HG03064 (cell line): ENCODE measurements around the gene D2HGDH.
"Not testable (repeated sequence)": the region's sequence is repeated elsewhere in the genome, so short reads cannot be mapped to it uniquely, and the experiment has no call there.

Experiments used
- ATAC-seq: cut with Tn5 transposase; IDR thresholded peaks from one replicate; pipeline ENCODE4 v1.9.1; 2021; ENCODE audit warnings: low read depth; ENCODE audit not compliant: unreplicated experiment

Gene D2HGDH

GRCh38 chr2:241782053-241782452, 47.6 kb downstream of the D2HGDH start:
- ATAC-seq, result not testable (repeated sequence)

DNA sequence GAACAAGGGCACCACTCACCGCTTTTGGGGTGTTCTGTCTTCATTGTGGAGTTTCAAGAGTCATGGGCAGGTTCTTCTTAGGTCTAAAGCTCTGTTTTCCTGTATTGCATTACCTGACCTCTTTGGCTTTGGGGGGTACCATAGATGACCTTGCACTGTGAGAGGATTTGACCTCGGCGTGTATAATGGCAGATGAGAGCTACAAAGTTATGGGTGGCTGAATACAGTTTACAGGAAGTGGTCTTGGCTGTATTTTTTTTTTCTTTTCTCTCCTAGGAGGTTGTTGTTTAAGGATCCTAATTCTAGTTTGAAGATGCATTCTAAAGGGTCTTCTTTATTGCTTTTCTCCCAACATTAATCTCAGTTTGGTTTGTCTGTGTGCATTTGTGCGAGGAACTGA, 53.7 kb downstream of the D2HGDH start:
- ATAC-seq, result no peak

DNA sequence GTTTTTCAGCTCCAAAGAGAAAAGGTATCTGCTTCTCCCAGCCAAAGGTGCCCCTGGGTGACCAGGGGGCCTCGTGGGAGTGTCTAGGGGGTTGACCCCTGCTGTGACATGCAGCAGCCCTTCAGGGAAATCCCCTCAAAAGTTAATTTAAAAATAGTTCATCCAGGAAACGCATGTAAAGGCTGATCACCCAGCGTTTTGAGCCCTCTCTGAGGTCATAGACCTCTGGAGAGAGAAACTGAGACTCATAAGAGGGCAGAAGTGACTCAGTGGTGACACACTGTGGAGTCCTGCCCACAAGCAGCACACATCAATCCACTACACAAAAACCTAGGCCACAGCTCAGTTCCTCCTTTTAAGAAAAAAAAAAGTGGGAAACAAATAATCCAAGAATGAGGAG, 54.1 kb downstream of the D2HGDH start:
- no peak for ATAC-seq

DNA sequence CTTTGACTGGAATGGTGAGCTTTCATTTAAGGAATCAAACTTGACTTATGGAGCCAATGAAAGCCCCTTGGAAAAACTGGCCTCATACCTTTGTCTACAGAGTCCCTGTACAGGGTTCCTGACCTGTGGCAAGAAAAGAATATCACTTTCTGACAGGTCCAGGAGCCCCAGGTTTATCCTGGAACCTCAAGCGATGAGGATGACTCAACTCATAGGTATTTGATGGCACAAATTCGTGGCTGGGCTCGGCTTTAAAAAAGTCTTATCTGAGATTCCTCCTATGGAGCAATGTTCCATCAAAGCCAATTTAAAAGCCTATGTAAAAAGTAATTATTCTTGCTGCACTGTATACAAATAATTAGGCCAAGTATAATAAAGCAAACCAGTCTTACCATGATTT, 57.0 kb downstream of the D2HGDH start:
- ATAC-seq, result not testable (repeated sequence)

GRCh38 chr2:241793385-241793784, 59.0 kb downstream of the D2HGDH start:
- ATAC-seq, result no peak

DNA sequence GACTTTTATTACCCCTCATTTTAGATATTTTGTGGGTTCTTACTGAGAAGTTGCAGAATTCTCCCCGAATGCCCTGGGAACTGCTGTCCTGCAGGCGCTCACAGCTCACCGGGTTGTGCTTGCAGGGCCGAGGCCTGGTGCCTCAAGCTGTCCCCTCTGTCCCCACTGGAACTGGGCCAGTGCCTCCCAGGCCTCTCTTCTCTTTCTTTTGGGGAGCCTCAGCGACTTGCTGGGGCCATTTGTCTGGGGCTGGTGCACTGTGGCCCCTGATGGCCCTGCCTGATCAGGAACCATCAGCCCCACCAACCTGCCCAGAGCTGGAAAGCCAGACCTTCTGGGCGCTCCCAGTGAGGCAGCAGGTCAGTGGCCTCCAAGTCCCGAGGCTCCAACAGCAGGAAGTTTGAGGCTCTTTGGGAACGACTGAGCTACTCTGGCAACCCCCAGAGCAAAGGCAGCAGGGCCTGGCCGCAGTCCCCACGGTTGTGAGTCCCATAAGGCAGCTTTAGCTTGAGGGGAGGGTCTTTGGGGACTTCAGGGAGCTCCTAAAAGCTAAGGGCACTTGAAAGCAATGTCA, 59.9 kb downstream of the D2HGDH start:
- ATAC-seq, result no peak

DNA sequence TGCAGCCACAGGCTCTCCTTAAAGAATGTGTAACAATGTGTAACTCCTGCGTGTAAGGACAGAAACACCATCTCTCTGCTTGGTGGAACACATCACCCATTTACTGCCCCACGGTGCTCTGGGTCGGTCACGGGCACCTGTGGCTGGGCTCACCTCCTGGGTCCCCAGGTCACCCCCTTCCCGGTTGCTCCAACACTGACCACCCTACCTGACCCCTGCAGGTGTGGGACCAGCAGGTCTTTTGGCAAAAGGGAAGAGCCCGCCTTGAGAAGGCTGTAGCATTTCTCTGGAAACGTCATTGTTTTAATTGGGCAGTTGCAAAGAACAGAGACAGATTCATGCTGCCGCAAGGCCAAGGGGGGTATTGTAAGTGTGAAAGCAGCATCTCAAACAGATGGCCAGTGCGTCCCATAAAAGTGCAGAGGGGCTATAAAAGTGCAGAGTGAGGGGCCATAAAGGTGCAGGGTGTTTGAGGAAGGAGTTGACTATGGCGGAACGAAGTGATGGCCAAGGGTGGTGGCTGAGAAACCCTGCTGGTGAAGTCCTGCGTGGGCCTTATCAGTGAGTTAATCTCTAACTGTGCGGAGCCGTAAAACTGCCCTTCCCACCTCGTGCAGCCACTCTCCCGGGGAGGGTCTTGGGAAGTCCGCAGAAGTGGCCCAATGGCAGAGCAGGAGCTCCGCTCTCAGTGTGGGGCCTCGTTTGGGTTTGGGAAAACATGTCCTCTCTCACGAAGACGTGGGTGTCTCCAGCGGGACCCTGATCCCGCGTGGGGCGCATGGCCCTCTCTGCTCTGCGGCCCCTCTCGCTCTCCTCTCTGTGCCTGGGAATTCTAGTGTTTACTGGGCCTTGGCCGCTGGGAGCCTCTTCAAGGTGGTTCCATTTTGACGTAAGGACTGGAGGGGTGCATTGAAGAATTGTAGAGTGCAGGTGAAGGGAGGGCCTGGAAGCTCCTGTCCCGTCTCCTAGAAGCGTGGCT, 60.9 kb downstream of the D2HGDH start:
- ATAC-seq, result no peak

GRCh38 chr2:241796209-241796608, 61.8 kb downstream of the D2HGDH start:
- no peak for ATAC-seq

DNA sequence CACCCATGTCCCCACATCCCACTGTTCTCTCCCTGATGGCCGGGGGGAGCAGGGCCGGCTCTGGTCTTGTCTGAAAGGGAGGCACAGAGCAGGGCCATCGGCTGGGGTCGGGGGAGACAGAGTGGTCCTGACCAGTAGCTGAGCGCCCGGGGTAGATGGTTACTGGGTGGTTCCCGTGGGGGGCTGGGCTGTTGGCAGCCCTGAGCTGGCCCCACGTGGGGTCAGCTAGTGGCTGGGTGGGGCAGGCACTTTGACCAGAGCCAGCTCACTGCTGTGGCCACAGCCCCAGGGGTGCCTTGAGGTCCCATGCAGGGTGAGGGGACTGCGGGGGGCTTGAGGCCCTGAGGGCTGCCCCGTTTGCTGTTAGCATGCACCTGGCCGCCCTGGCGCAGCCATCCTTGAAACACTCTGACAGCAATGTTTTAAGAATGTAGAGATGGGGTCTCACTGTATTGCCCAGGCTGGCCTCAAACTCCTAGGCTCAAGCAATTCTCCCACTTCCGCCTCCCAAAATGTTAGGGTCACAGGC, 62.2 kb downstream of the D2HGDH start:
- ATAC-seq, result no peak

- no peak for ATAC-seq
These were observed 63.1 kb downstream of the D2HGDH start for GRCh38 chr2:241797441-241798080.

GRCh38 chr2:241798081-241798630, 63.7 kb downstream of the D2HGDH start:
- ATAC-seq, result no peak

- ATAC-seq, result no peak
These were observed 64.4 kb downstream of the D2HGDH start for GRCh38 chr2:241798631-241799521.

GRCh38 chr2:241799522-241800197, 65.2 kb downstream of the D2HGDH start:
- no peak for ATAC-seq

DNA sequence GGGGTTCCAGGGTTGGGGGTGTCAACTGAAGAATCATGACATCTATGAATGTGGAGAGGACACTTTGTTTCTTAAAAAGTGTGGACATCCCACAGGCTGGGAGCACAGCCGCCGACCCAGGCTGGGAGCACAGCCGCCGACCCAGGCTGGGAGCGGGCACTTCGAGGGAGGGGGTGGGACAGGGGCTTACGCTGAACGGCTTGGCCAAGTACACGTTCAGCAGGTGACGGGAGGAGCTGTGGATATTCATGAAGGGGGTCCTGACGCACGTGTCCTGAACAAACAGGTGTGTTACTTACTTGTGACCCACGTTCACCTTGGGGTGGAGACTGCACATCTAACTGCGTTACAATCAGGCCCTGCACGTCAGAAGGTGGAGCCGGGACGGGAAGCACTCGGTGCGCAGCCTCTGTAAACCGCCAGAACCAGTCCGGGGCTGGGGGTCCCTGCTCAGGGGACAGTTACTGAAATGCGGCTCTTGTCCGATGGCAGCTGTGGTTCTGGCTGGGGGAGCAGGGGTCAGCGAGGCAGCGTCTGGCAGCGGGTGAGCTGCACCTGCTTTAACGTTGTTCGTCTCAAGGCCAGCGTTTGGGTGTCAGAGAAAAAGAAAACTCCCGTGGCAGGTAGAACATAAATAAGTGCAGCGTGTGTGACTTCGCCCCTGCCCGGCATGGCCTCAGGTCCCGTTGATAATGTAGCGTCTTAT, 65.9 kb downstream of the D2HGDH start:
- ATAC-seq, result not testable (repeated sequence)

- ATAC-seq, result no peak
These were observed 67.4 kb downstream of the D2HGDH start for GRCh38 chr2:241801611-241802420.

GRCh38 chr2:241802421-241803318, 68.2 kb downstream of the D2HGDH start:
- ATAC-seq, result no peak
